Kidney glomerular epithelial cell (primary cell): ENCODE data around the gene LYPD8.

Experiments used
- DNase-seq: peaks from one replicate; lab custom pipeline; 2025; lab: John Stamatoyannopoulos, UW

Gene LYPD8

DNA sequence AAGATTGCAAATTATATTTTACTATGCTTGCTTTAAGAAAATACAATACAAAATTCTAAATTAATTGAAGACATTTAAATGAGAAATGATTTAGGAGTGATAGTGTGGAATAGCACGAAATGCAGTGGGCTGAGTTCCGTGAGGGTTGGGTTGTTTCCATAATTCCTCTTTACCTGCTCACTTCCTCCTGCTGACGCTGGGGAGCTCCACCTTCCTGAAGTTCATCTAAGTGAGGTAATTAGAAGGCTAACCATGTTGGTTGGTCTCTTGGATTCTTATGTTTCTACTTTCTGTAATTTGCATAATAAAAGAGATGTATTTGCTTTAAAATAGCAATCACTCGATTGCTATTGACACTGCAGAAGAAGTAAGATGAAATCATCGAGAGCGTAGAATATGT is 57.7 kb downstream of the LYPD8 start:
- no peak for DNase-seq

DNA sequence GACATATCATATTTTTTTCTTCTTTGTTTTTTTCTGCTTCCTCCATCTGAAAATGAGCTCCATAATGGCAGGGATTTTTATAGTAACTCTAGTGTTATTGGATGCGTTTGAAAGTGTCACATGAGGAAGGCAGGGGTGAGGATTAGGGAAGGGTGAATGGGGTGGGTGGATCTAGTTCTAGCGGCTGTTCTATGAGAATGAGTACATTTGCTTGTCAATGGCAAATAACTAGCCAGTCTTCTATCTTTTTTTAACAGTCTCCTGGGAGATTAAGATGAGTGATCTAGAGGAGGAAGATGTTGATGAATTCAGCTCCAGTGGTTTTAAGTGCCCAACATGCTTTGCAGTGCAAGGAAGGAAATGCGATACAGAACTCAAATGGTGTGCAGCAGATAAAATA is 58.8 kb downstream of the LYPD8 start:
- DNase-seq = no peak

DNA sequence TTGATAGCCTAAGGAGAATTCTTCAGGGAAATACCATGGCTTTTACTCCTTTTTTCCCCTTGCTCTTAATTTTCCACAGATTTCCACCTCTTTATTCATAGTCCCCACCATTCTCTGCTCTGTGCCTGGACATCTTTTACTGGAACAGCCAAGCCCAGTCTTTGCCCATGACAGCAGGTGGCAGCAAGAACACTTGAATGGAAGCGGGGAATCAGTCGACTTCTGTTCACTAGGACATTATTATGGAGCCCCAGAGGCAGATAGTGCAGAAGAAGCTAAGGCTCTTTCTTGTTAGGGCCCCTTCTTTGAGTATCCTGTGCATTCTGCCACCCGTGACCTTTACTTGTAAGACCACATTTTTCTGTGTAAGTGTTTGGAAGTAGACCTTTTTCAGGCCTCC is 59.3 kb downstream of the LYPD8 start:
- no peak for DNase-seq

DNA sequence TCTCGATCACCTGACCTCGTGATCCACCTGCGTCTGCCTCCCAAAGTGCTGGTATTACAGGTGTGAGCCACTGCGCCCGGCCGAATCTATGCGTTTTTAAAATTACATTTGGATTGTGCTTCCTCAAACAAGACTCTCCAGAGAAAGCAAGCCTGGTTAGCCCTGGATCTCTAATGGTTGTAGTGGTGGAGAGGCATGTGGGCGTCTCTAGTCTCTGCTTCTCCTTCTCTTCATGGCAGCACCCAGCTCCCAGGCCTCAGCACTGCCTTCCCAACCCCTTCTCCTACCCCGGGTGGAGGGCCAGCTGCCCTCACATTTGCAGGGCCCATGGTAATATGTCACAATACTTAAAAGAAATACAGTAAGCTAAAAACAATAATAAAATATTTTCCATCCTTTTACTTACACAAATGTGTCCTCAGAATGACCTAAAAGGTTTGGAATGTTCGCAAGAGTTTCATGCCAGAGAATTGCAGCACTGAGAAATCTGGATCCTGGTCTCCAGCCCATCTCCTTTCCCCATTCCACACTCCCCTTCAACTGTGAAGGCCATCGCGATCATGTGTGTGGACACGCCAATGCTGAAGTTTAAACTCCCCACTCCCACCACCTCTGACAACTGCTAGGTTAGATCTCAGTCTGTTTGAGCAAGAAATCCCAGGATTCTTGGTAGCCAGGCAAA is 60.0 kb downstream of the LYPD8 start:
- DNase-seq = peak; percentile 45

DNA sequence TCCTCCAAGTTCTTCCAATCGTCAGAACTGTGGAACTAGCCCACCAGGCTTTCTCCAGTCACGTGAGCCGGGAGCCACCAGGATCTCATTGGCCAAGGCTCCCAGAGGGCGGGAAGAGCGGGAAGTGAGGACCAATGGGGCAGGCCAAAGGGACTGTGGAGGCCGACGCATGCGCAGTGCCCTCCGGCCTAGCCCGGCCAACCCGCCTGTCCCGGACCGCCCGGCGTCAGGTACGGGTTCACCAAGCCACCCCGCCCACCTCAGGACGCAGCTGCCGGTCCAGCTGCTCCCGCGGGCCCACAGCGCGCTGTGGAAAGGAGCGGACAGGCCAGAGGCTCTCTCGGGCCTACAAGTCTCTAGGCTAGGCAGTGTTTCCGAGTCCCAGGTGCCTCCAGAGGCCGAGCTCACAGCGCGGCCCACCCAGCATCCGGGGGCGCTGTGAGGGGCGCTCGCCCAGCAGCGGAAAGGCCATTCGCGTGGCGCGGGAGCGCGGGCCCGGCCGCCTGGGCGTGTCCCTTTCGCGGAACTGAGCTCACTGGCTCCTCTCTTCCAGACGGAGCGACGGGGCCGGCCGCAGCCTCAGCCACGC is 63.9 kb downstream of the LYPD8 start:
- no peak for DNase-seq
